ENCODE results near the gene COL13A1. TPM values are rescaled to one million over a fixed set of nuclear protein-coding genes. Genes with fewer than 3 reads are reported as not detected.

The COL13A1 gene
- total and polyA plus RNA-seq, 2 donors, result 0.19 to 0.96 TPM

DNA sequence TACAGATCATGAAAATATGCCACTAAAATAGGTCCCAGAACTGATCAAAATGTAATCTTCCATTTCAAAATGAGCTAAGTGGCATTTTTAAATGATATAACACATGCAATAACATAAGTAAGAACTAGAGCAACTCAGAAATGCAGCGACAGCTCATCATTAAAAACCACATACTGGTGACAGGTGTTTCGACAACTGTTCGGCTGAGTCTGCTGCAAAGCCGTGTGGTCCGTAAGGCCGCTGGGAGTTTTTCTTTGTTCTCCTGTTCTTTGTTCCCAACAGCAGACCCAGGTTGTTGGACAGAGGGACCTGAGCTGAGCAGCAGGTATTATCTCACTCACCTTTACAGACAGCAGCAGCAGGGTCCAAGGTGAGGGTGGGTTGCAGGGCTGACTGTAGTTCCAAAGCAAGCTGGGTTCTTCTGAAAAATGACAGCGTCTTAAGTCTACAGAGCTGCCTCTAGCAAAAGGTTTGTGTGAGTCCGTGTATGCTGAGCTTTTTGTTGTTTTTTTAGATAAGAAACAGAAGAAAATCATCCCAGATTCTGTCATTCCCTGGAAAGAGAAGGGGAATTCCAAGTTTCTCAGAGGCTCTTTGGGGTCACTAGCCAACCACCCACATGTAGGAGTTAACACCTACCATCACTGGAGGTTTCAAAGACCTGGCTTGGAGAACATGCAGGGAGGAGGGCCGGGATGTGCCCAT, 205.6 kb downstream of the COL13A1 start:
- WGBS, result 90% methylated on average over 9 of the region's 9 CpGs
- H3K4me3 ChIP-seq (ENCODE audit: low read length in 2 of 2), result no peak overlapping the region
- H3K27ac ChIP-seq (ENCODE audit: low read depth in 1 of 2, low read length in 1 of 2), result no peak overlapping the region
- H3K36me3 ChIP-seq (ENCODE audit: control insufficient read depth in 2 of 2, insufficient read depth in 2 of 2, low read length in 1 of 2), result no peaks in the 10 kb centered on the region
- H3K27me3 ChIP-seq (ENCODE audit: control insufficient read depth in 2 of 2, insufficient read depth in 1 of 2, low read length in 1 of 2), result peaks cover 0 to 3% of the 10 kb centered on the region in 2 donors
- no peaks in the 10 kb centered on the region for H3K9me3 ChIP-seq (ENCODE audit: control insufficient read depth in 2 of 2, insufficient read depth in 1 of 2, low read length in 1 of 2)
- no peaks in the 10 kb centered on the region for H3K4me1 ChIP-seq (ENCODE audit: control insufficient read depth in 2 of 2, insufficient read depth in 2 of 2, low read length in 2 of 2)
- no peak for DNase-seq (ENCODE audit: low read depth in 6 of 9, low spot score in 9 of 9)

Other genes with a start within 250 kb of the COL13A1 start
- gene NEUROG3, start 228.5 kb upstream of the COL13A1 start, total RNA-seq, result not detected
- 0.14 TPM for gene NEUROG3, start 228.5 kb upstream of the COL13A1 start, polyA plus RNA-seq
- gene FAM241B, start 171.7 kb upstream of the COL13A1 start, total RNA-seq, result 1.0 TPM
- 8.3 TPM for gene FAM241B, start 171.7 kb upstream of the COL13A1 start, polyA plus RNA-seq

Data from thymus (tissue), 11 donors.